ENCODE results near the gene LRMDA.

LRMDA gene

DNA sequence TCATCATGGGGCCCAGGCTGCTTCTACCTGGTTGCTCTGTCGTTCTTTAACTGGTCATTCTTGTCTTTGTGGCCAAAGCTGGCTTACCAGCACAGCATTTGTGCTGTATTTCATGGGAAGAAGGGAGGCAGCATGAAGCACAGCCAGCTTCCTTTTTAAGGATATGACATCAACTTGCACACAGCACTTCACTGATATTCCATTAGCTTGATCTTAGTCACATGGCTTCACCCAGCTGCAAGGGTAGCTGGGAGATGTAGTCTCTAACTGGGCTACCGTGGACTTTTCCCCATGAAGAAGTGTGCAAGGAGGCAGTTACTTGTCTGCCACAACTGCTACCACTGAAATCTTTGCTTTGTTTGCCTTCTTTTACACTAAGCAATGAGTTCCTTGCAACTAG, 525.2 kb downstream of the LRMDA start:
- no peak for DNase-seq (ENCODE audit: low read depth)

DNA sequence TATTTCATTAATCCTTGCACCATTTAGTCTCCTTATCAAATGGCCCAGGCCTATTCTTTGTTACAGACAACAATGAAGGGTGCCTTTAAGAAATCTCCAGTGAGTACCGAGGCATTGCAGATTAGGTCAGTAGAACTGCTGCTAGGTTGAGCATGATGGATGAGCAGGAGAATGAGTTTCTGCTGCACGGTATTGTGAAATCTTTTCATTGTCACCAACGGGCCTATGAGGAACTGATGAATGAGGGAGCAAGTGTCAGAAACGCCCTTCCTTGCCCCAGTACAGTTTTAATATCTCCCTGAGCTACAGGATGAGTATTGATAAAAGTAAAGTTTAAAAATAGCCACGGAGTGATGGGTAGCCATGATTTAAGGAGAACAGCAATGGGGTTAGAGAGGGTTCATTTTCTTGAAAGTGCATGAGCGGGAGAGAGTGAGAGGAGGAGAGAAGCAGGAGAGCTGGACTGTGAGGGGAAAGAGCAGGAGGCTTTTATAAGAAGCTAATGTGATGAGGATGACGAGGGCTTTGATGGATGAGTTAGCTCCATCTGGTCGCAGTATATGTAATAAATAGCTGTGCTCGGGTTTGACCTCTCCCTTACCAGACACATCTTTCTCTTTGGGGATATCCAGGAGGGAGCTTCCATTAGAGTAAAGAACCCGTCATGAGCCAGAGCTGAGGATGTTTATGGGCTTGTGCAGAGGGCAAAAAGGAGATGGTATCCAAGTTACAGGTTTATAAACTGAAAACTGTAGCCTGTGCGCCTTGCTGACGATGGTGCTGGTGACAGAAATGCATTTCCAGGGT, 526.1 kb downstream of the LRMDA start:
- no peak for DNase-seq (ENCODE audit: low read depth)

DNA sequence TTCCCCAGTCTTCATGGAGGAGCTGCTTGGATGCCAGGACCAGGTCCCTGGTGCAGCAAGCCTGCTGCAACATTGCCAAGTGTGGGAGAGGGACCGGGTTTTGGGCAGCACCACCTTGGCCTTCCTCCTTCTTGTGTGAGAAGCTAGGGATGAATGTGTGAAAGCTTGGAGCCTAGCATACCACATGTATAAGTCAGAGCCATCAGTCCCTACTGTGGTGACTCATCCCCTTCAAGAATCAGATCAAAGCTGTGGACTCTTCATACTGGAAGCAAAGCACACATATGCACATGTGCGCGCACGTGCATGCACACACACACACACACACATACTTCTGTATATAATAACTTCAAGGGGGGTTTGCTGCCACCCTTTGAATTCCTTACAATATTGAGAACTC, 527.8 kb downstream of the LRMDA start:
- no peak for DNase-seq (ENCODE audit: low read depth)

DNA sequence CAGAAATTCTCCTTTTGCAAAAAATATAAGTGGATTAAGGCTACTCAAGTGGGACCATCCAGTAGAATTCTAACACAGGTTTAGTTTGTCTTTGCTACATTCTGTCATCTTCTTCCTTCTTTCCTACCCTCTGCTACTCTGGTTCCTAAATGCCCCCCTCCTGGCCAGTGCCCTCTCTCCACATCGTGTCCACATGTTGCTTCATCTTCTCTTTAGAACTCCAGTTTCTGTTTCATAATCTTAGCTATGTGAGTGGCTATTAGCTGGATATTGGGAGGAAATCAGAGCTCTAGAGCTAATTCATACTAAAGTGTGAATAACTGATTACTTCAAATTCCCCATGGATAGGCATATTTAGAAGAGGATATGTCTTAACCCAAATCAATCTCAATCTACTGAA, 528.5 kb downstream of the LRMDA start:
- DNase-seq (ENCODE audit: low read depth), result no peak

DNA sequence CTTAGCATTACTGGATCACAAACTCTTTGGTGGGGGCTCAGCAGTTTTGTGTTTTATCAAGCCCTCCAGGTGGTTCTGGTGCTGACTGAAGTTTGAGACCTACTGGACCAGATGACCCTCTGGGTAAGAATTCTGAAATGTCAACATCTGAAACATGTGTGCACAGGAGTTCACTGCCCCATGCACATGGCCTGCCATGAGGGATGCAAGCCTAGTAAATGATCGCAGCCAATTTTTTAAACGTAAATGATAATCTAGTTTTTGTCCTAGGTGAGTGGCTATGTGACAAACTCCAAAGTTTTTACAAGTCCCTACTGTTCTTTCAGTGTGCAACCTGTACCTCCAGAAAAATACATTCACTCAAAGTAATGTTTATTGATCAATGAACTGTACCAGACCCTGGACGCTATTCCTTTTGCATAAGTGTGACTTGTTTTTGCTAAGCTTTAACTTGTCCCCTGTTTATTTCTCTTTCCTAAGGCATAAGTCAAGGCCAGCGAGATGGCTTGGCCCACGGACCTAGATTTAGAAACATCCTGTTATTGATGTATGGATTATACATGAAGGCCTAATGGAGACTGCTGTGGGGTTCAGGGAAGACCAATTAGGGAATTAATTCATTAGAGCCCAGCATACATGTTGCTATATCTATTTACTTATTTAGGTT, 531.1 kb downstream of the LRMDA start:
- DNase-seq (ENCODE audit: low read depth), result no peak

DNA sequence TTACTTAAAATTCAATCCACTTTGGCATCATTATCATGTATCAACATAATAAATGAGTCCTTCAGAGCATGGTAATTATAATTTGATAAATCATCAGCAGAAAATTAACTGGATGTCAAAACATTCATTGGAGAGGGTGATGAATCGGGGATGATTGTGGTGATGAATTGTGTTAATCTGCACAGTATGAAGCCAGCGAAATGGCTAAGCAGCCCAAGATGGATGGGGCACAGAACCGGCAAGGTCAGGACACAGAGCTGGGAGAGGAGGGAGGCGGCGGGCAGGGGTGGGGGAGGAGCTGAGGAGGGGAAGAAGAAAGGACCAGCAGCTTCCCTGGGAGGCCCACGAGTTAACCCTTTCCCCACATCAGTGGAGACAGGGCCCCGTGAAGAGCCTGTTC, 536.1 kb downstream of the LRMDA start:
- no peak for DNase-seq (ENCODE audit: low read depth)

DNA sequence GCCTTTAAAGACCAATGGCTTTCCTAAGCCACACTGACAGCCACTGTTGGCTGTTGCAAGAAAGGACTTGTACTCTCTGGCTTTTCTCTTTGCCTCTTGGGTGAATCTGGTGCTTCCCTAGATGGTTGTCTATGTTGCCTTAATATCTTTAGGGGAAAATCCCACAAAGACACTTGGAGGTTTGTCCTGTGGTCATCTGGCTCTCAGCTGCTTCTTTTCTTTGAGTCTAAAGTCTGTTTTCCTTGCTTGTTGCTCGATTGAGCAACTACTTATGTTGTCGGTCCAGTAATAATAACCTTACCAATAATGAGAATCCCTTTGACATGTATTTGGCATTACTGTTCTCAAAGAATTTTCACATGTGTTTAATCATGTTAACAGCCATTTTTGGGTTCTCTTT, 537.6 kb downstream of the LRMDA start:
- DNase-seq (ENCODE audit: low read depth), result no peak

DNA sequence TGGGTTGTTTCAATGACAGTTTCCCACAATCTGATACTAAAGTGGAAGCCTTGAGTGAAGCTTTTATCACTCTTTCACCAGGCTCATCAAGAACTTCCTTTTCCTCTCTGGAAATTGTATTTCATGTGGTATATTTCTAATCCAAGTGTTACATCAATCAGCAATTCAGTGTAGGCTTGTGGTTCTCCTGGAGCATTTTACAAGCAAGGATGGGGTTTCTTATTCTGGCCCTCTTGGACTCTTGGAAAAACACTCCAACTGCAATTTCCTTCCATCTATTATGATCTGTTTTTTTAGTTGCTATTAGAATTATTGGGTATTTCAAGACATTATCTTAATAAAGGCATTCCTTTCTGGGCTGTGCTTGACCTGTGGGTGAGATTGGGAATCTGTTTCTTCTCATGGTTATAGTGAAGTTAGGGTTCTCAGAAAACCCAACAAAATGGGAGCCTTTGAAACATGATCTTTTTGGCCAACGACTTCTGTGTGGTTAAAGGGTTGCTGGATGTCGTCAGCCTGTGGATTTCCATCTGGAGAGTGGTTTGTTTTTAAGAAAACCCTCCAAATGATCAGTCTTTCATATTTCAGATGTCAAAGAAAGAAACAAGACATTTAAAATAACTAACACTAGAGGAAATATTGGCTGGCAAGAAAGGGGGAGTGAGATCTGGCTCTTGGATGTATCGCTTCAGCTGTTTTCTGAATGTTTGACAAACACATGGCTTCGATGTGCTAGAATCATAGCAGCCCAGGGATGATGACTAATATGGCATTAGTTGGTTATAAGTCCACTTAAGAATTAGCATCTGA, 540.2 kb downstream of the LRMDA start:
- no peak for DNase-seq (ENCODE audit: low read depth)

DNA sequence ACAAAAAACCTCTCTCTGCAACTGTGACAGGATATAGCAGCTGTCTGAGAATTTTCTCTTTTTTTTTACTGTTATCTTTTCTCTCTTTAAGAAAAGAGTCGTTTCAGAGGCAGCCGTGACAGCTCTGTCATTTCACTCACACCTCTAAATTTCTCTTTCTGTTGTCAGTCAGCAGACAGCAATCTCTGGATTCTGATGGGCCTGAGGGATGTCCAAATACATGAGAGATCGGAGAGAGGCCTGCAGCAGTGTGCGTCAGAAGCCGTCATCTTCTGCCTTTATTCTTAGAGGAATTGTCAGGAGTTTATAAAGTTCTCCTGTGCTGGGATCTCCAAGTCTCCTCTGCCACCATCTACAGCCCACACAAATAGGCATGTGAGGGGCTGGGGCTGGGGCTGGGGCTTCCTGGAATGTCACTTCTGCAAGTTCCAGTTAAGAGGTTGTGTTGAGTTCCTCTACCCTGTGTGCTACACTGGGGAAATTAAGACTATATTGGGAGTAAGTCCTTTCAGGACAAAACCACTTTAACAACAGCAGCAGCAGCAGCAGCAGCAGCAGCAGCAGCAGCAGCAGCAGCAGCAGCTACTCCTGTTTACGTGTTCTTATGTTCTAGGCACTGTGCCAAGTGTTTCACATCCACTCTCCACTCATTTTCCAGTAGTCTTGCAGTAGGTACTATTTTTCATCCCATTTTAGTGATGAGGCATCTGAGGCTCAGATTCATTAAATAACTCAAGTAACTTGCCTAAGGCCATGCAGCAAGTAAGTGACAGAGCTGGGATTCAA, 541.3 kb downstream of the LRMDA start:
- no peak for DNase-seq (ENCODE audit: low read depth)

DNA sequence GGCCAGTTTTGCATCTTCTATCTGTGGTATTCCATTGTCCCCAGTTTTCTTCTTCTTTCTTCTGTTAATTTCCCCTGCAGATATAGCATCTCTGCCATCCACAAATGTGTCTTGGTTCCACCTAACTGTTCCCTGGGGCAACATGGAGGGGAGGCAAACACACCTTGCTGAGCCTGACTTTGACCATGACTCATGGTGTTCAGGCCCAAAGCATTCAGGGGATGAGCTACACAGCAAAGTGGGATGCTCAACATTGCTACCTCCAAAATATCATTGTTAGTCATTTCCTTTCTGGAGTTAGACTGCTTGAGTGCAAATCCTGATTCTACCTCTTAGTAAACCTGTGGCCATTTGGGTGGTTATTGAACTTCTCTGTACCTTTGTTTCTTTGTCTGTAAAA, 542.7 kb downstream of the LRMDA start:
- DNase-seq (ENCODE audit: low read depth), result no peak

DNA sequence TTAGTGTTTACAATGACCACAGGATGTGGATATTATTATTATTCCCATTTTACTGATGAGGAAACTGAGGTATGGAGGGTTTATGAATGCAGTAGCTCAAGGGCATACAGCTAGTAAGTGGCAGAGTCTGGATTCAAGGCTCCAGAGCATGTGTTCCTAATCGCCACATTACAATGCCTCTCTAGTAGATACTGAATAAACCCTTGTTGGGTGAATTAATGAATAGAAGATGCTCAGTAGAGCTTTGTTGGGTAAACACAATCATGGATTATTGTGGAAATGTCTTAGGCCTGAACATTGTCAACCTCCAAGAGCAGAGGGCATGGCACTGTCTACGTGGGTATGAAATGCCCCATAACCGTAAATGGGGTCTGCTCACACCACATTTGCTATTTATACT, 545.3 kb downstream of the LRMDA start:
- no peak for DNase-seq (ENCODE audit: low read depth)

DNA sequence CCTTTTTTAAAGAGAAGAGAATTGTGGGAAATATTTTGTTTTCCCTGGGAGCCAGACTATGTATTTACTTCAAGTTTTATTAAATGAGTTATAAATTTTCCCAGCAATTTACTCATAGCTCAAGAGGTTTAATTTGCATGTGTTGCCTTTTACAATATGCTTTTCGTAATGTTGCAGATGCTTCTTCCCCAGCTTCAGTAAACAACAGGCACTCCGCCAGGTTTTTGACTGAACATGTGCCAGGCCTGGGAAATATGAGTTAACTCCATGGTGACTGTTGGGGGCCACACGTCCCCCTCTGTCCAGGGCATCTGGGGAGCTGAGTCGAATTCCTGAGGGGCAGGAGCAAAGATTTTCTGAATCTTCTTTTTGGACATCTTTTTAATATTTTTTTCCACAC, 545.7 kb downstream of the LRMDA start:
- DNase-seq (ENCODE audit: low read depth), result no peak

DNA sequence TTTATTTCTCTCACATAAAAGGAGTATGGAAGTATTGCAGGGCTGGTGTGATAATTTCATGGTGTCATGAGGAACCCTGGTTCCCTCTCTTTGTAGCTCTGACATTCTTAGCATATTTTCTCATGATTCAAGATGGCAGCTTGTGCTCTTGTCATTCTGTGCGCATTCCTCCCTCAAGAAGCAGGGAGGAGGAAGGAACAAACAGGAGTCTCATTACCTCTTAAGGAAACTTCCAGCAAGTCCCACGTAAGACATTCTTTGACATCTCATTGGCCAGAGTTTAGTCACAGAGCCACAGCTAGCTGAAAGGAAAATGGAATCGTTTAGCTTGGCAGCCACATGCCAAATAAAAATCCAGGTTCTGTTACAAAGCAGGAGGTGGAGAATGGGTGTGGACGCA, 546.8 kb downstream of the LRMDA start:
- DNase-seq (ENCODE audit: low read depth), result no peak

DNA sequence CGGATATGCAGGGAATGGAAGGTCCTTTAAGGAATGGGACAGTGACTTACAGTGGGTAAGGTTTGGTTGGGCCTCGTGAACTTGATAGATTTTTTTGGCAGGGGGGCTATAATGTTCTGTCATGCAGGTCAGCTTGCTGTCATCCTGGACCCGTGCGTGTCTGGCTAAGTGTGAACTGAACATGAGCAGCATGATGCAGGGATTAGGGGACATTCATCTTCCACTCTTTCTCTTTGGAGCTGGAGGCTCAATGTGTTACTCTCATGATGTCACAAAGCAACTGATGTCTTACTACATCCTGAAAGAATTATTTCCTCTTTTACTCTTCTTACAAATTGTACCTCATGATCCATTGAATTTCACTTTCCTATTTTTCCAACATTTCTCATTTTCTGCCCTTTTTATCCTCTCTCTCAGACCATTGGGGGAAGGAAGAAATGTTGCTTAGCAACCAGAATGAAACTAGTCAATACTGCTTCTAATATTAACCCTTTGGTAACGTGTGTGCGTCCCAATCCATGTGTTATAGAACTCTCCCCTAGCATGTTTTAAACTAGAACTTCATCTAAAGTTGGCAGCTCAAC, 549.1 kb downstream of the LRMDA start:
- DNase-seq (ENCODE audit: low read depth), result no peak

DNA sequence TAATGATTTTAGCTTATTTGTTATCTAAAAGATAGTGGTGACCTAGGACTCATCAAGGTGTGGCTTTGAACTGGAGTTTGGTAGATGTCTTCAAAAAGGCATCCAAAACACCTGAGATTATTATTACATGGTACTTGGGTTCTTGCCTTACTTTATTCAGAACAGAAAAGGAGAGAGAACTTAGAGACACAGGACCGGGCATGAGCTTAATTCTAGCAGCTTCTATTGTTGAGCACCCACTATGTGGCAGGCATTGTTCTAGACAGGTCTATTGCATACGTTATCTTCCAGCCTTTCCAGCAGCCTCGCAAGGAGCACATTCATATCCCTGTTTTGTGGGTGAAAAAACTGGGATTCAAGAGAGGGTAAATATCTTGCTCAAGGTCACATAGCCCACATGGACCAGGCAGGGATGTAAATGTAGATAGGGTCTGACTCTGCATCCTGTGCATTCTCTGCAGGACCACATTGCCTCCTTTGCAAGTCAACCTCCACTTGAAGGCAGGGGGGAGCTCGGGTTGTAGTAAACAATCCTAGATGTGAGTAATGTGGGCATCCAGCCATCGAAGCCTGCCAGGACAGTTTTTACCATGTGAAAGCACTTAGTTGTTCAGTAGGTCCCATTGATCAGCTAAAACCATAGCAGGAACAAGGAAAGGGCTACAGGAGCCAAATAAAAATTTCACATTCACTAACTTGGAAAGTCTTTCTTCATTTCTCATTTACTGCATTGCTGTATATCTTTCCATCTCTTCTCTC, 551.4 kb downstream of the LRMDA start:
- DNase-seq (ENCODE audit: low read depth), result no peak

DNA sequence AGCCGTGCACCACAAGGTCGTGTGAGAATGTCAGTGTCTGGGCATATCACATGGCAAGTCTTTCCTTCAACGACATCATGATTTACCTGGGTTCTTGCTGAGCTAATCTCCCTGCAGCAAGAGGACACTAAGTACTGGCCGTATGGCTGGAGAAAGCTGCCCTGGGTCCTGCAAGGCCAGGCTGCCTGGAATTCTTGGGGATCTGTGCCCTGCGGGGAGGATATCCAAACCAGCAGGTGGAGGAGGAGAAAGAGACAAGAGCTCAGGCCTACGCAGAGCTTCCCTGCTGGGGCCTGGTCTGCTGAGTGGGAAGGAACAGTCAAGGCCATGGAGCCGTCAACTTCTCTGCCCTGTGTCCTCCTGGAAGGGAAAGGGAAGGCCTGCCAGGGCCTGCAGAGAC, 552.6 kb downstream of the LRMDA start:
- no peak for DNase-seq (ENCODE audit: low read depth)

DNA sequence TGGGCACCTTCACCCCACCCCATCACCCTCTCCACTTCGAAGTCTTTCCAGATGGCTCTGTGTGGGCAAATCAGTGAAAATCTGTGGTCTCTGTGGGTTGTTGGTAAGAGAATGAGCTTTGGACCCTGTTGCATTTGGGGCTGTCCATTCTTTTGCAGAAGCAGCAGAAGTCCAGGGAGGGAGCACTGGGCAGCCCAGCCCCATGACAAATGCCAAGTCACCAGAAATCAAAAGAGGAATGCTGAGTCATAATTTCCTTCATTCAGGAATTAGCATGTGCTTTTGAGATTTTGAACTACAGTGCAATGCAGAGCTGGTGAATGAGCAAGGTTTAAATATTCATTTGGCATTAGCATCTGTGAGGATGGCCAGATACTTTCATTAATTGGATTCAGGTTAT, 556.2 kb downstream of the LRMDA start:
- no peak for DNase-seq (ENCODE audit: low read depth)

DNA sequence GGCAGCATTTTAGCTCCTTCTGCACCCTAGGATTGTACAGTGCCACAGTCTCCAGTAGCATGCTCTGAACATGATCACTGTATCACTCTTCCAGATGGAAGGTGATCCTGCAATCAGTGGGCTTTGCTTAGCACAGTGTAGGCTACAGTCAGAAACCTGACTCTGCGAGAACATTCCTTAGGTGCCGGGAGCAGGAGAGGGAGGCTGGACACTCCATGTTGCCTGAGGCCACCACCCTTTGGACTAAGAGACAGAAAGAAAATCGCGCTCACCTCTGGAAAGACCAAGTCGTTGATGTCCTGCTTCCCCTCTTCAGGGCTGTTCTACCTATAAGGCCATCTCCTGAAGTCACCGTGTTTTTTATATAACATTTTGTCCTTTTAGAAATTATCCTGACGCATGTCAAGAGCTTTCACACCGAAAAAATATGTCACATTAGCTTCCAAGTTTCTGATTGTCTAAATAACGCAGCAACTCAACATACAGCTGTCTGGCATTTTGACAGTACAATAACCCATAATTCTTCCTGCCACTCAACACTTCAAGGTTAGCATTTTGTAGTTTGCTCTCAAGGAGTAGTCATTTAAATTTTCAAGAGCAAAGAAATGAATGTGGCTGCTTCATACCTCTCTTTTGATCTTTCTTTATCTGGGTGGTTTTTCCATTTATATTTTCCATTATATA, 563.1 kb downstream of the LRMDA start:
- DNase-seq (ENCODE audit: low read depth), result no peak

DNA sequence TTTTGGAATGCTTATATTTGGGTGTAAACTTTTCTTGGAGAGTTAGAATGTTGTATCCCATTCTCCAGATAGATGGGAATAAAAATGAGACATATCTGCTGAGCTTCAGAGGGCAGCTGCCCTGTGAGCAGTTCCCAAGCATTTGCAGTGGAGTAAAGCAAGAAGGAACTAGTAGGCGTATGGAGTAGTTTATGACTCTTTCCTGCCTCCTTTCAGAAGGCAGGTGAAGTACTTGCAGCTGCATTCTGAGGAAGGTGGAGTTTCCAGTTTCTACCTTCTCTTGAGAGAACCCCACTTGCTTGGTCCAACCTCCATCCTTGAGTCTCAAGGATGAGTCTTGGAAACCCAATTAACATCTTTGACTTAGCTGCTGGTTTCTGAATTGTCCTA, 563.6 kb downstream of the LRMDA start:
- DNase-seq (ENCODE audit: low read depth), result no peak

DNA sequence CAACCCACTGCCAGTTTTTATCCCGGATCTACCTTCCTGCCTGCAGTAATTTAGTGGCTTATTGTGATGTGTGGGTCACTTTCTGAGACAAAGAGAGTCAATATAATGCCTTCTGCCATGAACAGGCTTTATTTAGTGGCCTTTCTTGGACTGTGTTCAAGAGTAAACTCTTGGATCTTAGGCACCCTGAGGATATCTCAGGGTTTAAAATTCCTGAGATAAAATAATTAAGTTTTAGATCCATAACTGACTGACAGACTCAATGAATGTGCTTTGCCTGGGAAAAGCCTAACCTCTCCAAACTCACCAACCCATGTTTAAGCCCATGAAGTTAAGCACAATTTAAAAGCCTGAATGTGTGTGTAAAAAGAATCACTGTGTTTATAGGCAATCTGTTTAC, 564.3 kb downstream of the LRMDA start:
- no peak for DNase-seq (ENCODE audit: low read depth)

DNA sequence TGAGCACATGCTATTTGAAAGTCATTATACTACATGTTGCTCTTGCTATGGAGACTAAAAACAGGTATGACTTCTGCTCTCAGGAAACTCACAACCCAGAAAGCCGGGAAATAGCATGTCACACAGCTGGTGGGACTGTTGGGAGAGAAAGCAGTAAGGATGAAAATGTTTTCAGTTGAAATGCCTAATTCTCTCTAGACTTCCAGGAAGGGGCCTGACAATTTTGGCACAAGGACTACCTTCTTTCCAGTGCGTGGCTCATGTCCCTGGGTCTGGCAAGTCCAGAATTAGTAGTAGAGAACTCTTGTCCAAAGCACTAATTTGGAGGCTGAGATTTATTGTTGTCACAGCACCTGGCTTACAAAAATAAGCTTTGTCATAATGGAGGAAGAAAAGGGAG, 567.6 kb downstream of the LRMDA start:
- DNase-seq (ENCODE audit: low read depth), result no peak

Data from activated T-cell treated with anti-CD3 and anti-CD28 coated beads for 24 hours (primary cell).